HUES64 (cell line): ENCODE measurements around the gene MEG3.

Experiments
- H3K27ac ChIP-seq: 2 replicates; pipeline ENCODE4 v1.7.0; 2013; ENCODE audit warnings: low read depth, low read length, inconsistent platforms
- H3K27me3 ChIP-seq: 2 replicates; pipeline ENCODE4 v1.6.1; 2013; ENCODE audit warnings: mild to moderate bottlenecking, low read length; ENCODE audit not compliant: insufficient read depth
- H3K36me3 ChIP-seq: 2 replicates; pipeline ENCODE4 v1.6.1; 2013; ENCODE audit warnings: mild to moderate bottlenecking, low read length; ENCODE audit not compliant: insufficient read depth
- H3K4me1 ChIP-seq: 2 replicates; pipeline ENCODE4 v1.6.1; 2013; ENCODE audit warnings: mild to moderate bottlenecking, low read length, moderate library complexity; ENCODE audit not compliant: insufficient read depth
- H3K4me3 ChIP-seq: 2 replicates; pipeline ENCODE4 v1.5.1; 2013; ENCODE audit warnings: mild to moderate bottlenecking, low read length, moderate library complexity
- H3K9ac ChIP-seq: 2 replicates; pipeline ENCODE4 v1.6.1; 2013; ENCODE audit warnings: mild to moderate bottlenecking, low read depth, low read length
- H3K9me3 ChIP-seq: 2 replicates; pipeline ENCODE4 v1.6.1; 2013; ENCODE audit warnings: low read depth, low read length; ENCODE audit not compliant: insufficient read depth
- WGBS: fragments of 150-250, 120-280 bp; methylation state at CpG from one replicate; pipeline ENCODE4 v1.1.7; 2013; ENCODE audit warnings: missing lambda C conversion rate; 5-methylcytosine and 5-hydroxymethylcytosine counted together

Gene MEG3

GRCh38 chr14:100824901-100825712 lies 811 bp upstream of the MEG3 start:
- Histone ChIP-seq H3K4me1 (peaks cover 6% of the 10 kb centered on the region), H3K9ac (no peak overlapping the region), H3K9me3 (peaks cover 7% of the 10 kb centered on the region), H3K27me3 (no peaks in the 10 kb centered on the region), H3K27ac (no peak overlapping the region), H3K36me3 (no peaks in the 10 kb centered on the region), H3K4me3 (0 out of 2 replicates have a peak overlapping the region, but pooled peaks have one; percentile 38)
- WGBS = 96% methylated on average over 36 of the region's 36 CpGs

GRCh38 chr14:100826391-100827100 lies 628 bp downstream of the MEG3 start:
- H3K4me1 ChIP-seq = peaks cover 20% of the 10 kb centered on the region
- H3K9ac ChIP-seq = peak overlapping the region; percentile 20; the same call in 1 of the 2 replicates
- peak overlapping the region; percentile 38 for H3K4me3 ChIP-seq

GRCh38 chr14:100827101-100828021 lies 1.4 kb downstream of the MEG3 start:
- H3K4me1 ChIP-seq = peaks cover 28% of the 10 kb centered on the region
- H3K36me3 ChIP-seq = no peaks in the 10 kb centered on the region
- H3K27me3 ChIP-seq = no peaks in the 10 kb centered on the region
- WGBS = 95% methylated on average over 61 of the region's 61 CpGs
- H3K27ac ChIP-seq = no peak overlapping the region
- peaks cover 7% of the 10 kb centered on the region for H3K9me3 ChIP-seq
- no peak overlapping the region for H3K9ac ChIP-seq
- peak overlapping the region; percentile 38; the same call in 1 of the 2 replicates for H3K4me3 ChIP-seq

More at GRCh38 chr14:100826391-100827100, 628 bp downstream of the MEG3 start:
- peaks cover 7% of the 10 kb centered on the region for H3K9me3 ChIP-seq
- no peaks in the 10 kb centered on the region for H3K27me3 ChIP-seq
- WGBS = 95% methylated on average over 27 of the region's 27 CpGs
- no peaks in the 10 kb centered on the region for H3K36me3 ChIP-seq
- H3K27ac ChIP-seq = no peak overlapping the region

DNA sequence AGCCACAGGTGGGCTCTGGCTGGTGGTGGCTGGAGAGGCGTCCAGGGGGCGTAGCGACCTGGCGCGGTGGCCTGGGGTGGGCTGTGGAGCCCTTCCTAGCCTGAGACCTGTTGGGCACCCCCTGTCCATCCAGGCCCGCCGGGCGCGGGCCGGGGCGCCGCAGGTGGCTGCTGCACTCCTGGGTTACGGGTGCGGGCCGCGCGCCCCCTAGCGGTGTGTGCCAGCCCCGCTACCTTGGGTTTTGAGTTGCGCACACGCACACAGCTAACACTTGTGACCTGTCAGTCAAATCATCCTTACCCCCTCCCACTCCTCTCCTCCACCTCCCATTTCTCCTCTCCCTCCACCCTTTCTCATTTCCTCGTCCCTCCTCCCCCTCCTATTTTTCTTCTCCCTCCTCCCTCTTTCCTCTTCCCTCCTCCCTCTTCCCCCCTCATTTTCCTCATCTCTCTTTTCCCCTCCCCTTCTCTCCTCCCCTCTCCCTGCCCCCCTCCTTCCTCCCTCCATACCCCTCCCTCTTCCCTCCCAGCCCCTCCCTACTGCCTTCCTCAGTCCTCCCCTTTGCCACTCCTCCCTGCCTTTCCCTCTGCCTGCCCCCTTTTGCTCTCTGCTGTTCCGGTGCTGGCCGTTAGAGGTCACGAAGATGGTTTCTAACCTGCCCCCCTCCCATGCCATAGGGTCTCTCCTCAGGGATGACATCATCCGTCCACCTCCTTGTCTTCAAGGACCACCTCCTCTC lies 2.3 kb downstream of the MEG3 start:
- H3K36me3 ChIP-seq = no peaks in the 10 kb centered on the region
- 90% methylated on average over 26 of the region's 26 CpGs for WGBS
- no peak overlapping the region for H3K9ac ChIP-seq
- peaks cover 7% of the 10 kb centered on the region for H3K9me3 ChIP-seq
- H3K27ac ChIP-seq = no peak overlapping the region
- H3K4me1 ChIP-seq = peaks cover 35% of the 10 kb centered on the region
- peak overlapping the region; percentile 31; the same call in 1 of the 2 replicates for H3K4me3 ChIP-seq
- H3K27me3 ChIP-seq = no peaks in the 10 kb centered on the region

- no peak overlapping the region for H3K4me3 ChIP-seq
- H3K27me3 ChIP-seq = no peaks in the 10 kb centered on the region
- no peaks in the 10 kb centered on the region for H3K36me3 ChIP-seq
- WGBS = 51% methylated on average over 8 of the region's 8 CpGs
- peaks cover 35% of the 10 kb centered on the region for H3K4me1 ChIP-seq
- peak overlapping the region; percentile 32; the same call in 1 of the 2 replicates for H3K27ac ChIP-seq
- peaks cover 7% of the 10 kb centered on the region for H3K9me3 ChIP-seq
- peak overlapping the region; percentile 18; the same call in 1 of the 2 replicates for H3K9ac ChIP-seq
These were observed 4.8 kb downstream of the MEG3 start for GRCh38 chr14:100830681-100831080.

DNA sequence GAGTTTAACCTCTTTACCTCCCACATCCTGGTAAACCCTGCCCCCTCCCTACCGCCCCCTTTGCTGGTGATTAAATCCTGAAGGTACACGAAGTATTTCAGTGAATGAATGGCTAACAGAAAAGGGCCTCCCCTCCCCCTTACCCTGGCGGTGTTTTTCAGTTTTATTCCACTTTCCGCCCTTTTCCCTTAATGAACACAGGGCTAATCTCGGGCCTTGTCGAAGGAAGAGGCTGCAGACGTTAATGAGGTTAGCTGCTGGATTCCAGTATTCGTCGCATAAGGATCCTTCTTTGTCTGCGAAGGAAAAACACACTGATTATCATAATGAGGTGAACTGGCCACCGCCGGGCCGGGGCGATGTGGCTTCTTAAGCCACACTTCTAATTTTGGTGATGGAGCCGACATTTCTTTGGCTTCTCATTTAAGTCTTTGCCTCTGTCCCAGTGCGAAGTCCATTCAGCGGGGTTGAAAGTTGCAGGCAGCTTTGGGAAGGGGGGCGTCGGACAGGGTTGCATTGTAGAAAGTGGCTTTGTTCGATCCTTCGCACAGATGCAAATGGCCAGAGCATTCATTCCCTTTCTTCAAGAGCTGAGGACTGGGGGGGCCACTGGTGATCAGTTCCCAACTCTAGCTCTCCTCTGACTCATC lies 6.5 kb downstream of the MEG3 start:
- Histone ChIP-seq H3K27ac (peak overlapping the region; percentile 47), H3K9me3 (no peaks in the 10 kb centered on the region), H3K9ac (peak overlapping the region; percentile 32; the same call in 1 of the 2 replicates), H3K27me3 (no peaks in the 10 kb centered on the region), H3K4me3 (no peak overlapping the region), H3K36me3 (no peaks in the 10 kb centered on the region), H3K4me1 (peaks cover 35% of the 10 kb centered on the region)
- 53% methylated on average over 21 of the region's 21 CpGs for WGBS

DNA sequence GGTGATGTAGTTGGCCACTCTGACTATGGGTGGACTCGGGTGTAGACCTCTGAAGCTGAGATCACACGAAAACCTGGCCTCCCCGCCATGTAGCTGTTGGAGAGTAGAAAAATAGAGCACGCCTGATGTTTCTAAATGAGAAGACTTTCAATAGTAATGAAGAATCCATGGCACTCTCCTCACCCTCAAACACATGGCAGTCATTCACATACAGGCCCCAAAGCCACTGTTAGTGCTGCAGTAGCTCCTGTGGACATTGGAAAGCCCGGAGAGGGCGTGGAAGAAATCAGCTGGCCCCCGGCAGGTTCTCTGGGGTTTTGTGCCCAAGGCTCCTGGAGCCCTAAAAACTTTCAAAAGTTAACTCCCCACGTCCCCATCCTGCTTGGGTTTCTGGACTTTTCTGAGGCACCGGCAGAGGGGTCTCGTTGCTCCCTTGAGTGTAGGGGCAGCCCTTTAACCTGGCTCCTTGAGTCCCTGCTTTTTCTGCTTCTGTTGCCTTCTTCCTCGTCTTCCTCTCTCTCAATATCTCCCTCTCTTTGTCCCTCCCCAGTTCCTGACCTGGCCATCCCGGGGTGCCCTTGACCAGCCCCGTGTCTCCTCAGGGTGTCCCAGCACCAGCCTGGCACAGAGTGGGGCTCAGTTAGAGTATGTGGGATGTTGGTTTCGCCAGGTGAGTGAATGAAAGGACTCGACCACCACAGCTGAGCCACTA lies 8.3 kb downstream of the MEG3 start:
- no peak overlapping the region for H3K27ac ChIP-seq
- 93% methylated on average over 14 of the region's 15 CpGs for WGBS
- H3K36me3 ChIP-seq = no peaks in the 10 kb centered on the region
- H3K4me3 ChIP-seq = no peak overlapping the region
- H3K9me3 ChIP-seq = no peaks in the 10 kb centered on the region
- no peak overlapping the region for H3K9ac ChIP-seq
- peaks cover 40% of the 10 kb centered on the region for H3K4me1 ChIP-seq
- H3K27me3 ChIP-seq = no peaks in the 10 kb centered on the region

- whole genome bisulfite sequencing = 86% methylated on average over 29 of the region's 29 CpGs
- Histone ChIP-seq H3K4me3 (no peak overlapping the region), H3K27ac (no peak overlapping the region), H3K36me3 (no peaks in the 10 kb centered on the region), H3K9ac (no peak overlapping the region), H3K9me3 (no peaks in the 10 kb centered on the region), H3K27me3 (no peaks in the 10 kb centered on the region; the same call in 1 of the 2 replicates), H3K4me1 (peaks cover 43% of the 10 kb centered on the region)
These were observed 9.1 kb downstream of the MEG3 start for GRCh38 chr14:100834794-100835547.
